ENCODE data around the gene UBE2J2. TPM values are rescaled to one million over a fixed set of nuclear protein-coding genes. Genes with fewer than 3 reads are reported as not detected.
A peak's percentile ranks its signal among the peaks of the same experiment; 100 is the strongest.

Gene UBE2J2
- total RNA-seq, 4 donors from 2014 or later, result 9.5 to 66.1 (median 49.8) TPM

- H3K27me3 ChIP-seq, result no peaks in the 10 kb centered on the region
- H3K4me1 ChIP-seq, result peaks cover 0 to 16% of the 10 kb centered on the region in 2 donors
- no peaks in the 10 kb centered on the region for H3K36me3 ChIP-seq
- intact Hi-C loops (cut with DNase I; ENCODE audit: low total_unique reads), result no loop called here
- H3K9me3 ChIP-seq, result no peaks in the 10 kb centered on the region
- TF ChIP-seq POLR2A (IDR thresholded peaks at IDR 0.05) (no peak), CTCF (IDR thresholded peaks at IDR 0.05) (no peak)
- DNase-seq, result no peak
- H3K4me3 ChIP-seq, result no peak overlapping the region
- H3K27ac ChIP-seq, result no peak overlapping the region
These were observed 20.7 kb upstream of the UBE2J2 start for GRCh38 chr1:1294250-1294890.

GRCh38 chr1:1293263-1294249 is 19.9 kb upstream of the UBE2J2 start:
- H3K4me3 ChIP-seq, result no peak overlapping the region
- H3K4me1 ChIP-seq, result peaks cover 0 to 16% of the 10 kb centered on the region in 2 donors
- no peaks in the 10 kb centered on the region for H3K27me3 ChIP-seq
- no peak overlapping the region for H3K27ac ChIP-seq
- peak in 1 of 2 donors; percentile 15 for DNase-seq
- no peaks in the 10 kb centered on the region for H3K36me3 ChIP-seq
- TF ChIP-seq CTCF (IDR thresholded peaks at IDR 0.05) (no peak), POLR2A (IDR thresholded peaks at IDR 0.05) (no peak)
- intact Hi-C loops (cut with DNase I; ENCODE audit: low total_unique reads), result no loop called here
- H3K9me3 ChIP-seq, result no peaks in the 10 kb centered on the region

GRCh38 chr1:1292851-1293250 is 19.2 kb upstream of the UBE2J2 start:
- Histone ChIP-seq H3K27ac (no peak overlapping the region), H3K4me3 (no peak overlapping the region), H3K36me3 (no peaks in the 10 kb centered on the region), H3K4me1 (peaks cover 0 to 16% of the 10 kb centered on the region in 2 donors), H3K27me3 (no peaks in the 10 kb centered on the region), H3K9me3 (no peaks in the 10 kb centered on the region)
- TF ChIP-seq CTCF (IDR thresholded peaks at IDR 0.05) (no peak), POLR2A (IDR thresholded peaks at IDR 0.05) (no peak)
- intact Hi-C loops (cut with DNase I; ENCODE audit: low total_unique reads), result no loop called here
- no peak for DNase-seq

GRCh38 chr1:1292442-1292779 is 18.8 kb upstream of the UBE2J2 start:
- TF ChIP-seq POLR2A (IDR thresholded peaks at IDR 0.05) (no peak), CTCF (IDR thresholded peaks at IDR 0.05) (no peak)
- H3K9me3 ChIP-seq, result no peaks in the 10 kb centered on the region
- H3K27ac ChIP-seq, result no peak overlapping the region
- peak in 1 of 2 donors; percentile 17 for DNase-seq
- peaks cover 0 to 16% of the 10 kb centered on the region in 2 donors for H3K4me1 ChIP-seq
- intact Hi-C loops (cut with DNase I; ENCODE audit: low total_unique reads), result no loop called here
- H3K4me3 ChIP-seq, result no peak overlapping the region
- H3K27me3 ChIP-seq, result no peaks in the 10 kb centered on the region
- no peaks in the 10 kb centered on the region for H3K36me3 ChIP-seq
